ENCODE measurements around the gene ZNF335.
"Not testable (repeated sequence)": the region's sequence is repeated elsewhere in the genome, so short reads cannot be mapped to it uniquely, and the experiment has no call there.

Gene ZNF335

DNA sequence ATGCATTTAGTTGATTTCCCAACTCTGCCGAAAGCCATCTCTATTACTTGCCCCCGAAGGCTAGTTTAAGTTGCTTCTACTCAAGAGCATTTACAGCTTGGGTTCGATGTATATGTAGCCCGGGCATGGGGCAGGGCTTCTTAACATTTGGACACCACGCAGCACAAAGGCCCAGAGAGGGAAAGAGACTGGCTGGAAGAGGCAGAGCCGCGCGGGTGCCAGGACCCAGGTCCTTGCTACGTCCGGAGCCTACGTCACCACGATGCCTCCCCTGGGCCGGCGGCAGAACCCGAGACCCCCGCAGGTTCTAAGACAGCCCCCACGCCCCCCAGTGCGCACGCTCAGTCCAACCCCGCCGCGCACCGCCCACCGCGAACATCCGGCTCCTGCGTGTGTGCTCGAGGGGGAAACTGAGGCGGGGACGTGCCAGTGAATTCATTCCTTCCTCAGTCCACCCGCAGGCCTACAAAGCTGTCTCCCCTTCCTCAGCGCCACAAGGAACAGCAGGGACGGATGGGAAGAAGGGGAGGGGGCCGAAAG is 37.9 kb downstream of the ZNF335 start:
- peak; percentile 78 for DNase-seq (ENCODE audit: low spot score)

GRCh38 chr20:45933266-45934045 is 38.5 kb downstream of the ZNF335 start:
- DNase-seq (ENCODE audit: low spot score), result peak; percentile 76

DNA sequence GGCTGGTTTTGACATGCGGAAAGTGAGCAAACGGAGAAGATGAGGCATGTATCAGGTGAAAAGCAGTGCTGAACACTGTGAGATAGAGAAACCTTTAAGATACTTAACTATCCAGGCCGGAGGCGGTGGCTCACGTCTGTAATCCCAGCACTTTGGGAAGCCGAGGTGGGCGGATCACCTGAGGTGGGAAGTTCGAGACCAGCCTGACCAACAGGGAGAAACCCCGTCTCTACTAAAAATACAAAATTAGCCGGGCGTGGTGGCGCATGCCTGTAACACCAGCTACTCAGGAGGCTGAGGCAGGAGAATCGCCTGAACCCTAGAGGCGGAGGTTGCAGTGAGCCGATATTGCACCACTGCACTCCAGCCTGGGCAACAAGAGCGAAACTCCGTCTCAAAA is 40.3 kb downstream of the ZNF335 start:
- not testable (repeated sequence) for DNase-seq (ENCODE audit: low spot score)

DNA sequence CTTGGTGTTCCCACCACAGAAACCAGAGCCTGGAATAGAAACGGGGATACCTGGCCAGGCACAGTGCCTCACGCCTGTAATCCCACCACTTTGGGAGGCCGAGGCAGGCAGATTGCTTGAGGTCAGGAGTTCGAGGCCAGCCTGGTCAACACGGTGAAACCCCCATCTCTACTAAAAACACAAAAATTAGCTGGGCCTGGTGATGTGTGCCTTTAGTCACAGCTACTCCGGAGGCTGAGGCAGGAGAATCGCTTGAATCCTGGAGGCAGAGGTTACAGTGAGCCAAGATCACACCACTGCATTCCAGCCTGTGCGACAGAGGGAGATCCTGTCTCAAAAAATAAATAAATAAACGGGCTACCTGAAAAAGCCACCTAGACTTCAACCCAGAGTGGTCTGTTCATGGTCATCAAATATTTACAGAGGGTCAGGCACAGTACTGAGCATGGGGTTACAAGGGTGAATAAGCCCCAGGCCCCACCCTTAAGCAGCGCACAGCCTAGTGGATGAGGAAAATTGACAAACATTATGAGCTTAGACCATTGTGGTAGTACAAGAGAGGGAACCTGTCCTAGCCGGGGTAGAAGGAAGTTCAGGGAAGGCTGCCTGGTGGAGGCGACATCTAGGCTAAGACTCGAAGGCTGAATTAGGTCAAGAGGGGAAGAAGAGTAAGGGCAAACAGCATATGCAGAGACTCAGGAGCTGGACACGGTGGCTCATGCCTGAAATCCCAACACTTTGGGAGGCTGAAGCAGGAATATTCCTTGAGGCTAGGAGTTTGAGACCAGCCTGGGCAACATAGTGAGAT is 44.7 kb downstream of the ZNF335 start:
- DNase-seq (ENCODE audit: low spot score), result no peak

GRCh38 chr20:45926731-45927070 is 45.3 kb downstream of the ZNF335 start:
- DNase-seq (ENCODE audit: low spot score), result no peak

GRCh38 chr20:45925821-45926506 is 46.0 kb downstream of the ZNF335 start:
- DNase-seq (ENCODE audit: low spot score), result no peak

DNA sequence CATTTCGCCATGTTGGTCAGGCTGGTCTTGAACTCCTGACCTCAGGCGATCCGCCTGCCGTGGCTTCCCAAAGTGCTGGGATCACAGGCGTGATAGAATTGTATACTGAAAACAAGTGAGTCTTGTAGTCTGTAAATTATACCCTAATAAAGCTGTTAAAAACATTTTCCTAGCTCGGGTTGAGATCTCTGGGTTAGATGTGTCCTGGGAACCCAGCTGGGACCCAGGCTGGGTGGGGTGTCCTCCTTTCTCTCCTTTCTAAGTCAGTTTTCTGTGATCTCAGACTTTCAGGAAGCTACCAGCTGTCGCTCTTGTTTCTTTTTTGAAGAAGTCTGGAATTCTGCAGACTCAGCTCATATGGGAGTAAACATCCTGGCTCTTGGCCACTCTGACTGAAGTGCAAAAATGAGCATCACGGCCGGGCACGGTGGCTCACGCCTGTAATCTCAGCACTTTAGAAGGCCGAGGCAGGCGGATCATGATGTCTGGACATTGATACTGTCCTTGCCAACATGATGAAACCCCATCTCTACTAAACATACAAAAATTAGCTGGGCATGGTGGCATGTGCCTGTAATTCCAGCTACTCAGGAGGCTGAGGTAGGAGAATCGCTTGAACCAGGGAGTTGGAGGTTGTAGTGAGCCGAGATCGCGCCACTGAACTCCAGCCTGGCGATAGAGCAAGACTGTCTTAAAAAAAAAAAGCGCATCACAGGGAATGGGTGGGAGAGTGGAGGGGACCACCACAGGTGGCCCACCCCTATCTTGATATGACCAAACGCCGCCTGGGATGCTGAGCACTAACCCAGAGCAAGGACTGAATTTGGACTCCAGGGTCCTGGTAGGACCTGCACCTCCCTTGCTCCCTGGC is 47.4 kb downstream of the ZNF335 start:
- DNase-seq (ENCODE audit: low spot score), result no peak

DNA sequence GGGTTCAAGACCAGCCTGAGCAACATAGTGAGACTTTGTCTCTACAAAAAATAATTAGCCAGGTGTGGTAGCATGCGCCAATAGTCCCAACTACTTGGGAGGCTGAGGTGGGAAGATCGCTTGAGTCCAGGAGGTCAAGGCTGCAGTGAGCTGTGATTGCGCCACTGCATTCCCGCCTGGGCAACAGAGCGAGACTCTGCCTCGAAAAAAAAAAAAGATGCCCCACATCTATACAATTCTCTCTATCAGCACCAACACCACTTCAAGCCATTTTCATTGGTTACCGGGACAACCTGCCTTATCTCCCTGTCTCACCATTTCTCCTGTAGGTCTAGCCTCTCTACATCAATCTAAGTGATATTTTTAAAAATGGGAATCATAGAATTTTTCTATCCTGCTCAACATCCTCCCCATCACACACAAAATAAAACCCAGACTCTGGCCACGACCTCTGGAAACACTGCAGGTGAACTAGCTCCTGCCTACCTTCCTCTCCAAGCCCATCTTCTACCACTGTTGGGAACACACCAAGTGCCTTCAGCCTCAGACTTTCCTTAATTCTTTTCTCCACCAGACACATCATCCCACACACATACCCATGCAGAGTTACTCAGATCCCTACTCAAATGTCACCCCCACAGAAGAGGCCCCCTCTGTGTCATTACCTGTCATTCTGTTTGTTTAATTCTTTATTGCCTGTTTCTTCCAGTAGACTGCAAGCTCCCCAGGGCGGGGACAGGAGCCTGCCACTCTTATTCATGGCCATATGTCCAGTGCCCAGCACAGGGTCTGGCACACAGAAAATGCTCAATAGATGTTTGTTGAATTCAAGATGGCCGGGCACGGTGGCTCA is 50.4 kb downstream of the ZNF335 start:
- DNase-seq (ENCODE audit: low spot score), result no peak

- DNase-seq (ENCODE audit: low spot score), result no peak
Measured at GRCh38 chr20:45920462-45921336, 51.3 kb downstream of the ZNF335 start.

GRCh38 chr20:45919542-45920399 is 52.2 kb downstream of the ZNF335 start:
- no peak for DNase-seq (ENCODE audit: low spot score)

DNA sequence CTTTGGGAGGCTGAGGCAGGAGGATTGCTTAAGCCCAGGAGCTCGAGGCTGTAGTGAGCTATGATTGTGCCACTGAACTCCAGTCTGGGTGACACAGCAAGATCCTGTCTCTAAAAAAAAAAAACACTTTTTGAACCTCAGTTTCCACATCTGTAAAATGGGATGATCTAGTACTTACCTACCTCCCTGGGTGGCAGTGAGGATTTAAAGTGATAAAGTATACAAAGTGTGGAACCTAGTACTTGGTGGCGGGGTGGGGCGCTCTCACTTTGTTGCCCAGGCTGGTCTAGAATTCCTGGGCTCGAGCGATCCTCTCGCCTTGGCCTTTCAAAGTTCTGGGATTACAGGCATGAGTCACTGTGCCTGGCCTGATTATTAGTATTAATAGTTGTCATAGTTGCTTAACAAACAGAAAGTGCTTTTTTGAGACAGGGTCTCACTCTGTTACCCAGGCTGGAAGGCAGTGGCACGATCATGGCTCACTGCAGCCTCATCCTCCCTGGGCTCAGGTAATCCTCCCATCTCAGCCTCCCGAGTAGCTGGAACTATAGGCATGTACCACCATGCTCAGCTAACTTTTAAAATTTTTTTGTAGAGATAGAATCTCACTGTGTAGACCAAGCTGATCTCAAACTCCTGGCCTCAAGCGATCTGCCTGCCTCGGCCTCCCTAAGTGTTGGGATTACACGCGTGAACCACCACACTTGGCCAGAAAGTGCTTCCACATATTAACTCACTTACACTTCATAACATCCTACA is 53.0 kb downstream of the ZNF335 start:
- DNase-seq (ENCODE audit: low spot score), result no peak

- no peak for DNase-seq (ENCODE audit: low spot score)
Measured at GRCh38 chr20:45918182-45918737, 53.7 kb downstream of the ZNF335 start.

- no peak for DNase-seq (ENCODE audit: low spot score)
Measured at GRCh38 chr20:45917790-45918141, 54.2 kb downstream of the ZNF335 start.

- DNase-seq (ENCODE audit: low spot score), result no peak
Measured at GRCh38 chr20:45913116-45913515, 58.9 kb downstream of the ZNF335 start.

DNA sequence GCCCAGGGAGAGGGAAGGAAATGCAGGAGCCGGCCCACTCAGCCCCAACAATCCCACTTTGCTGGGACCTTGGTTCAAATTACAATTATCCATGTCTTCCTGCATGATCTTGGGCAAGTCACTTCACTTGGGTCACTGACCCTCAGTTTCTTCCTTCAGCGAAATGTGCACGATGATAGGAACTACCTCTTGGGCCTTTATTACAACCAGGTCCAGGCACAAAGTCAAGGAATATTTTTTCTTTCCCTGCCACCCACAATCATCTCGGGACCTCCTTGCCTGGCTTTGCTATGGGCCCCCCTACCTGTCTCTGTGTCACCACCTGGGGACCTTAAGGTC is 59.7 kb downstream of the ZNF335 start:
- DNase-seq (ENCODE audit: low spot score), result no peak

GRCh38 chr20:45911486-45912343 is 60.3 kb downstream of the ZNF335 start, which contains the start of gene PLTP:
TSS of gene PLTP (minus strand) at chr20:45912155. CDS start at chr20:45911452, 703 bp downstream.
- peak; percentile 28 for DNase-seq (ENCODE audit: low spot score)
